HepG2 (cell line): ENCODE measurements around the gene GPRC5B. TPM values are rescaled to one million over a fixed set of nuclear protein-coding genes. Genes with fewer than 3 reads are reported as not detected.
A peak's percentile ranks its signal among the peaks of the same experiment; 100 is the strongest.

ENCODE experiments used
- KLF6 ChIP-seq: IDR thresholded peaks from 2 replicates; pipeline ENCODE4 v1.8.0; 2016; ENCODE audit warnings: missing biosample characterization, missing genetic modification reagents
- LCORL ChIP-seq, 2 experiments: fragments of 450-650 bp in 1 of 2; sonication (generic) in 1 of 2; formaldehyde crosslinking in 1 of 2; IDR thresholded peaks; 2 replicates each; pipeline versions ENCODE4 v1.5.0 to v1.6.1; 2017 to 2020; ENCODE audit warnings: antibody characterized with exemption in 1 of 2, missing genetic modification reagents in 1 of 2
- MATR3 ChIP-seq: sonication (generic); formaldehyde crosslinking; IDR thresholded peaks from 2 replicates; pipeline ENCODE4 v1.4.0; 2020; ENCODE audit warnings: missing genetic modification reagents
- PITX1 ChIP-seq: sonication (generic); formaldehyde crosslinking; IDR thresholded peaks from 2 replicates; pipeline ENCODE4 v1.5.1; 2020; ENCODE audit warnings: mild to moderate bottlenecking, missing genetic modification reagents
- PPARG ChIP-seq: conservative IDR thresholded peaks from 2 replicates; pipeline ENCODE4 v1.6.1; 2016; ENCODE audit warnings: missing biosample characterization, missing genetic modification reagents
- ZBTB1 ChIP-seq: sonication (generic); formaldehyde crosslinking; IDR thresholded peaks from 2 replicates; pipeline ENCODE4 v1.4.0; 2020; ENCODE audit warnings: missing genetic modification reagents, borderline replicate concordance
- ZFP62 ChIP-seq: sonication (generic); formaldehyde crosslinking; IDR thresholded peaks from 2 replicates; pipeline ENCODE4 v1.4.0; 2020; ENCODE audit warnings: missing genetic modification reagents
- ZNF644 ChIP-seq: IDR thresholded peaks from 2 replicates; pipeline ENCODE4 v1.6.1; 2016; ENCODE audit warnings: low read depth
- ZNF670 ChIP-seq: sonication (generic); formaldehyde crosslinking; IDR thresholded peaks from 2 replicates; pipeline ENCODE4 v1.8.0; 2022; ENCODE audit warnings: mild to moderate bottlenecking, missing genetic modification reagents, borderline replicate concordance
- ZSCAN12 ChIP-seq: sonication (generic); formaldehyde crosslinking; IDR thresholded peaks from 2 replicates; pipeline ENCODE4 v1.9.0; 2021; ENCODE audit warnings: mild to moderate bottlenecking, missing genetic modification reagents
- ZSCAN29 ChIP-seq: sonication (generic); formaldehyde crosslinking; conservative IDR thresholded peaks from 2 replicates; pipeline ENCODE4 v1.4.0; 2020; ENCODE audit warnings: mild to moderate bottlenecking, missing genetic modification reagents
- polyA plus RNA-seq, 8 experiments: library from polyadenylated mRNA; depleted of rRNA in 3 of 8; stranded (reverse) in 7 of 8; unstranded in 1 of 8; fragments of >200 nt; fragmentation: Illumina TruSeq in 4 of 8; extraction: Trizol in 4 of 8; gene quantifications; 2 replicates each; pipeline versions ENCODE4 v1.2.1 to v1.2.3, GENCODE V29; 2011 to 2016; ENCODE audit warnings: low read depth in 4 of 8, missing spikeins in 1 of 8, mixed read lengths in 1 of 8; ENCODE audit not compliant: insufficient read depth in 1 of 8
- total RNA-seq, 5 experiments: library from RNA; depleted of rRNA; stranded (reverse); fragments of >200 nt; fragmentation: Illumina TruSeq; extraction: Trizol; gene quantifications; 2 replicates each; pipeline ENCODE4 v1.2.3, GENCODE V29; 2016; ENCODE audit warnings: low read depth in 1 of 5
- TF ChIP-seq, protein P1 (sequence below), 2 experiments: fragments of 450-650 bp in 1 of 2; sonication (generic) in 1 of 2; formaldehyde crosslinking in 1 of 2; IDR thresholded peaks; 2 replicates each; pipeline versions ENCODE4 v1.6.1 to v1.8.0; 2016 to 2022; ENCODE audit warnings: antibody characterized with exemption in 1 of 2, mild to moderate bottlenecking in 1 of 2, missing genetic modification reagents in 1 of 2
- TF ChIP-seq, protein P2 (sequence below): IDR thresholded peaks from 2 replicates; pipeline ENCODE4 v1.6.1; 2016; ENCODE audit warnings: low read depth
- TF ChIP-seq, protein P3 (sequence below): sonication (generic); formaldehyde crosslinking; IDR thresholded peaks from 2 replicates; pipeline ENCODE4 v1.4.0; 2020; ENCODE audit warnings: missing genetic modification reagents
- TF ChIP-seq, protein P4 (sequence below): sonication (generic); formaldehyde crosslinking; IDR thresholded peaks from 2 replicates; pipeline ENCODE4 v1.8.0; 2022; ENCODE audit warnings: mild to moderate bottlenecking, missing genetic modification reagents

GPRC5B gene
- total and polyA plus RNA-seq, 2 of the 13 experiments (the other 11 are each of a cell fraction or from before 2014, with no cell fraction given), result 0.46 to 0.53 TPM

DNA sequence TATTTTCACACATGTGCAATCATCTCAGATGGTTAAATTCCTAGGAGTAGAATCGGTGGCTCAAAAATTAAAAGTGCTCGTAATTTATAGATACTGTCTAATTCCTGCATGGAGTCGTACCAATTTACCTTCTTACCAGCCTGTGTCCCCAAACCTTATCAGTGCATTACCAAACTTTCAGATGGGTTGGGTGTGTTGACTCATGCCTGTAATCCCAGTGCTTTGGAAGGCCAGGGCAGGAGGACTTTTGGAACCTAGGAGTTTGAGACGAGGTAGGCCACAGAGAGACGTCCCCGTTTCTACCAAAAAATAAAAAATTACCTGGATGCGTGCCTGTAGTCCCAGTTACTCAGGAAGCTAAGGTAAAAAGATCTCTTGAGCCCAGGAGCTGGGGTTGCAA, 34.5 kb upstream of the GPRC5B start (continued):
- TF ChIP-seq, protein P1, sequence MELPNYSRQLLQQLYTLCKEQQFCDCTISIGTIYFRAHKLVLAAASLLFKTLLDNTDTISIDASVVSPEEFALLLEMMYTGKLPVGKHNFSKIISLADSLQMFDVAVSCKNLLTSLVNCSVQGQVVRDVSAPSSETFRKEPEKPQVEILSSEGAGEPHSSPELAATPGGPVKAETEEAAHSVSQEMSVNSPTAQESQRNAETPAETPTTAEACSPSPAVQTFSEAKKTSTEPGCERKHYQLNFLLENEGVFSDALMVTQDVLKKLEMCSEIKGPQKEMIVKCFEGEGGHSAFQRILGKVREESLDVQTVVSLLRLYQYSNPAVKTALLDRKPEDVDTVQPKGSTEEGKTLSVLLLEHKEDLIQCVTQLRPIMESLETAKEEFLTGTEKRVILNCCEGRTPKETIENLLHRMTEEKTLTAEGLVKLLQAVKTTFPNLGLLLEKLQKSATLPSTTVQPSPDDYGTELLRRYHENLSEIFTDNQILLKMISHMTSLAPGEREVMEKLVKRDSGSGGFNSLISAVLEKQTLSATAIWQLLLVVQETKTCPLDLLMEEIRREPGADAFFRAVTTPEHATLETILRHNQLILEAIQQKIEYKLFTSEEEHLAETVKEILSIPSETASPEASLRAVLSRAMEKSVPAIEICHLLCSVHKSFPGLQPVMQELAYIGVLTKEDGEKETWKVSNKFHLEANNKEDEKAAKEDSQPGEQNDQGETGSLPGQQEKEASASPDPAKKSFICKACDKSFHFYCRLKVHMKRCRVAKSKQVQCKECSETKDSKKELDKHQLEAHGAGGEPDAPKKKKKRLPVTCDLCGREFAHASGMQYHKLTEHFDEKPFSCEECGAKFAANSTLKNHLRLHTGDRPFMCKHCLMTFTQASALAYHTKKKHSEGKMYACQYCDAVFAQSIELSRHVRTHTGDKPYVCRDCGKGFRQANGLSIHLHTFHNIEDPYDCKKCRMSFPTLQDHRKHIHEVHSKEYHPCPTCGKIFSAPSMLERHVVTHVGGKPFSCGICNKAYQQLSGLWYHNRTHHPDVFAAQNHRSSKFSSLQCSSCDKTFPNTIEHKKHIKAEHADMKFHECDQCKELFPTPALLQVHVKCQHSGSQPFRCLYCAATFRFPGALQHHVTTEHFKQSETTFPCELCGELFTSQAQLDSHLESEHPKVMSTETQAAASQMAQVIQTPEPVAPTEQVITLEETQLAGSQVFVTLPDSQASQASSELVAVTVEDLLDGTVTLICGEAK (IDR thresholded peaks at IDR 0.05), result no peak
- TF ChIP-seq, protein P1 (CRISPR knock-in tag; IDR thresholded peaks at IDR 0.05), result no peak
- TF ChIP-seq, protein P2, sequence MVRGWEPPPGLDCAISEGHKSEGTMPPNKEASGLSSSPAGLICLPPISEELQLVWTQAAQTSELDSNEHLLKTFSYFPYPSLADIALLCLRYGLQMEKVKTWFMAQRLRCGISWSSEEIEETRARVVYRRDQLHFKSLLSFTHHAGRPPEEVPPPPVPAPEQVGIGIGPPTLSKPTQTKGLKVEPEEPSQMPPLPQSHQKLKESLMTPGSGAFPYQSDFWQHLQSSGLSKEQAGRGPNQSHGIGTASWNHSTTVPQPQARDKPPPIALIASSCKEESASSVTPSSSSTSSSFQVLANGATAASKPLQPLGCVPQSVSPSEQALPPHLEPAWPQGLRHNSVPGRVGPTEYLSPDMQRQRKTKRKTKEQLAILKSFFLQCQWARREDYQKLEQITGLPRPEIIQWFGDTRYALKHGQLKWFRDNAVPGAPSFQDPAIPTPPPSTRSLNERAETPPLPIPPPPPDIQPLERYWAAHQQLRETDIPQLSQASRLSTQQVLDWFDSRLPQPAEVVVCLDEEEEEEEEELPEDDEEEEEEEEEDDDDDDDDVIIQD, result no peak
- TF ChIP-seq PPARG (CRISPR knock-in tag), result no peak
- TF ChIP-seq ZNF670 (CRISPR knock-in tag), result no peak
- TF ChIP-seq ZNF644 (CRISPR knock-in tag), result 0 out of 2 replicates have a peak, but pooled peaks have one; percentile 40
- TF ChIP-seq PITX1 (CRISPR knock-in tag), result peak; percentile 61; the same call in 1 of the 2 replicates
- TF ChIP-seq, protein P3, sequence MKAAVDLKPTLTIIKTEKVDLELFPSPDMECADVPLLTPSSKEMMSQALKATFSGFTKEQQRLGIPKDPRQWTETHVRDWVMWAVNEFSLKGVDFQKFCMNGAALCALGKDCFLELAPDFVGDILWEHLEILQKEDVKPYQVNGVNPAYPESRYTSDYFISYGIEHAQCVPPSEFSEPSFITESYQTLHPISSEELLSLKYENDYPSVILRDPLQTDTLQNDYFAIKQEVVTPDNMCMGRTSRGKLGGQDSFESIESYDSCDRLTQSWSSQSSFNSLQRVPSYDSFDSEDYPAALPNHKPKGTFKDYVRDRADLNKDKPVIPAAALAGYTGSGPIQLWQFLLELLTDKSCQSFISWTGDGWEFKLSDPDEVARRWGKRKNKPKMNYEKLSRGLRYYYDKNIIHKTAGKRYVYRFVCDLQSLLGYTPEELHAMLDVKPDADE (CRISPR knock-in tag), result no peak
- no peak for TF ChIP-seq ZBTB1 (CRISPR knock-in tag)
- TF ChIP-seq ZSCAN29 (CRISPR knock-in tag), result no peak
- TF ChIP-seq MATR3 (CRISPR knock-in tag), result no peak
- no peak; the same call in 1 of the 2 replicates for TF ChIP-seq LCORL (IDR thresholded peaks at IDR 0.05)
- TF ChIP-seq LCORL (CRISPR knock-in tag; IDR thresholded peaks at IDR 0.05), result peak; percentile 84
- TF ChIP-seq, protein P4, sequence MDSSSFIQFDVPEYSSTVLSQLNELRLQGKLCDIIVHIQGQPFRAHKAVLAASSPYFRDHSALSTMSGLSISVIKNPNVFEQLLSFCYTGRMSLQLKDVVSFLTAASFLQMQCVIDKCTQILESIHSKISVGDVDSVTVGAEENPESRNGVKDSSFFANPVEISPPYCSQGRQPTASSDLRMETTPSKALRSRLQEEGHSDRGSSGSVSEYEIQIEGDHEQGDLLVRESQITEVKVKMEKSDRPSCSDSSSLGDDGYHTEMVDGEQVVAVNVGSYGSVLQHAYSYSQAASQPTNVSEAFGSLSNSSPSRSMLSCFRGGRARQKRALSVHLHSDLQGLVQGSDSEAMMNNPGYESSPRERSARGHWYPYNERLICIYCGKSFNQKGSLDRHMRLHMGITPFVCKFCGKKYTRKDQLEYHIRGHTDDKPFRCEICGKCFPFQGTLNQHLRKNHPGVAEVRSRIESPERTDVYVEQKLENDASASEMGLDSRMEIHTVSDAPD (CRISPR knock-in tag), result peak; percentile 58; the same call in 1 of the 2 replicates
- TF ChIP-seq ZSCAN12 (CRISPR knock-in tag), result 0 out of 2 replicates have a peak, but pooled peaks have one; percentile 49
- no peak for TF ChIP-seq ZFP62
- TF ChIP-seq KLF6, result no peak
